Limb (tissue), 2 donors: Measurements from ENCODE around the gene MAML3.
"Not testable (repeated sequence)": the region's sequence is repeated elsewhere in the genome, so short reads cannot be mapped to it uniquely, and the experiment has no call there.

Source experiments
- DNase-seq, 2 donors: peaks; one replicate each; pipeline ENCODE4 v3.0.0-alpha.2; 2016; ENCODE audit errors: extremely low spot score in 2 of 2

MAML3 gene

GRCh38 chr4:139965789-139966188 lies 188.2 kb downstream of the MAML3 start:
- DNase-seq = no peak

- DNase-seq = no peak
Observed at GRCh38 chr4:139963708-139964107, 190.3 kb downstream of the MAML3 start.

GRCh38 chr4:139962130-139962684 lies 191.8 kb downstream of the MAML3 start:
- DNase-seq = no peak

- no peak for DNase-seq
Observed at GRCh38 chr4:139961344-139961946, 192.5 kb downstream of the MAML3 start.

GRCh38 chr4:139959396-139959795 lies 194.6 kb downstream of the MAML3 start:
- no peak for DNase-seq

- DNase-seq = no peak
Observed at GRCh38 chr4:139958739-139959098, 195.3 kb downstream of the MAML3 start.

- DNase-seq = no peak
Observed at GRCh38 chr4:139957986-139958738, 195.8 kb downstream of the MAML3 start.

- DNase-seq = no peak
Observed at GRCh38 chr4:139957065-139957464, 196.9 kb downstream of the MAML3 start.

- no peak for DNase-seq
Observed at GRCh38 chr4:139956507-139957017, 197.4 kb downstream of the MAML3 start.

- DNase-seq = no peak
Observed at GRCh38 chr4:139955600-139955999, 198.4 kb downstream of the MAML3 start.

- DNase-seq = no peak
Observed at GRCh38 chr4:139954512-139954911, 199.5 kb downstream of the MAML3 start.

GRCh38 chr4:139951021-139951420 lies 203.0 kb downstream of the MAML3 start:
- DNase-seq = no peak

- DNase-seq = no peak
Observed at GRCh38 chr4:139950568-139950967, 203.4 kb downstream of the MAML3 start.

- DNase-seq = not testable (repeated sequence)
Observed at GRCh38 chr4:139944916-139945315, 209.1 kb downstream of the MAML3 start.

GRCh38 chr4:139943277-139943676 lies 210.7 kb downstream of the MAML3 start:
- DNase-seq = no peak

GRCh38 chr4:139942241-139942640 lies 211.7 kb downstream of the MAML3 start:
- no peak for DNase-seq

GRCh38 chr4:139940600-139940999 lies 213.4 kb downstream of the MAML3 start:
- no peak for DNase-seq

- DNase-seq = no peak
Observed at GRCh38 chr4:139938414-139938813, 215.6 kb downstream of the MAML3 start.

GRCh38 chr4:139935911-139936310 lies 218.1 kb downstream of the MAML3 start:
- DNase-seq = no peak

- no peak for DNase-seq
Observed at GRCh38 chr4:139934708-139935195, 219.2 kb downstream of the MAML3 start.

GRCh38 chr4:139934057-139934707 lies 219.8 kb downstream of the MAML3 start:
- peak in 1 of 2 donors; percentile 73 for DNase-seq

- no peak for DNase-seq
Observed at GRCh38 chr4:139933541-139933940, 220.4 kb downstream of the MAML3 start.
